Left renal pelvis (tissue), 4 donors: ENCODE data around the gene ZNF354B. TPM values are rescaled to one million over a fixed set of nuclear protein-coding genes. Genes with fewer than 3 reads are reported as not detected.
A peak's percentile ranks its signal among the peaks of the same experiment; 100 is the strongest.
"Not testable (repeated sequence)": the region's sequence is repeated elsewhere in the genome, so short reads cannot be mapped to it uniquely, and the experiment has no call there.

Experiments
- DNase-seq, 4 donors: peaks; one replicate each; pipeline ENCODE4 v3.0.0-alpha.2; 2013; ENCODE audit warnings: low read depth in 4 of 4, low spot score in 3 of 4
- polyA plus RNA-seq, 4 donors: library from polyadenylated mRNA; unstranded; fragments of 120-200 nt; gene quantifications; one replicate each; pipeline ENCODE4 v1.2.1, GENCODE V29; 2013; ENCODE audit not compliant: insufficient read length in 4 of 4

The ZNF354B gene
- polyA plus RNA-seq, 4 donors = 21.3 to 30.8 (median 23.6) TPM

GRCh38 chr5:178883115-178883694 is 23.5 kb downstream of the ZNF354B start:
- not testable (repeated sequence) for DNase-seq

GRCh38 chr5:178883815-178884430 is 24.2 kb downstream of the ZNF354B start:
- DNase-seq = no peak

GRCh38 chr5:178895615-178896571 is 36.1 kb downstream of the ZNF354B start, which contains the start of gene ZFP2:
Gene ZFP2, plus strand, starts transcription at chr5:178895913. Its CDS starts 35,401 bp downstream, at chr5:178931314.
- peak; percentile 33 to 58 (median 50) for DNase-seq

GRCh38 chr5:178899289-178899688 is 39.5 kb downstream of the ZNF354B start:
- no peak for DNase-seq

GRCh38 chr5:178902849-178903248 is 43.1 kb downstream of the ZNF354B start:
- no peak for DNase-seq

GRCh38 chr5:178931846-178932760 is 72.3 kb downstream of the ZNF354B start:
- DNase-seq = no peak

Other genes with a start within 250 kb of the ZNF354B start
- gene CLK4, start 232.9 kb upstream of the ZNF354B start, polyA plus RNA-seq = 10 to 100 TPM; 56.0 to 73.6 (median 67.3) TPM
- 10 to 100 TPM; 19.3 to 26.4 (median 23.5) TPM for gene ZNF354A, start 129.3 kb upstream of the ZNF354B start, polyA plus RNA-seq
- 1 to 10 TPM; 4.7 to 9.2 (median 8.0) TPM for gene ZFP2, start 36.0 kb downstream of the ZNF354B start, polyA plus RNA-seq
- gene ZNF454, start 81.2 kb downstream of the ZNF354B start, polyA plus RNA-seq = 1 to 10 TPM; 5.8 to 8.4 (median 6.7) TPM
- 1 to 10 TPM in 2 of 4 donors, under 1 TPM in 2; 0.49 to 1.4 (median 0.82) TPM for gene GRM6, start 135.4 kb downstream of the ZNF354B start, polyA plus RNA-seq
- gene ZNF879, start 163.9 kb downstream of the ZNF354B start, polyA plus RNA-seq = 10 to 100 TPM in 1 of 4 donors, 1 to 10 TPM in 3; 5.6 to 10.5 (median 7.7) TPM
- 10 to 100 TPM; 15.7 to 22.4 (median 19.3) TPM for gene ZNF354C, start 200.4 kb downstream of the ZNF354B start, polyA plus RNA-seq